KBM-7 (cell line): ENCODE data around the gene SERTAD1.
"Not testable (repeated sequence)": the region's sequence is repeated elsewhere in the genome, so short reads cannot be mapped to it uniquely, and the experiment has no call there.

ENCODE experiments used
- DNase-seq: peaks from one replicate; pipeline ENCODE4 v3.0.0-alpha.2; 2015
- in situ Hi-C: fragments of 300-500 bp; cut with MboI; formaldehyde crosslinking; loops from 2 replicates; pipeline ENCODE4 v1.14.3; 2020; ENCODE audit warnings: low sequenced_read_pairs, low pct_unique_long_range_greater_than_20kb, mixed read lengths

The SERTAD1 gene

GRCh38 chr19:40411125-40411842, 14.5 kb downstream of the SERTAD1 start:
- in situ Hi-C loops: no loop called here

GRCh38 chr19:40410030-40410389, 15.8 kb downstream of the SERTAD1 start:
- in situ Hi-C loops: no loop called here
- no peak for DNase-seq

More at GRCh38 chr19:40411125-40411842, 14.5 kb downstream of the SERTAD1 start:
- no peak for DNase-seq

- in situ Hi-C loops: not testable (repeated sequence)
Measured at GRCh38 chr19:40408598-40408925, 17.2 kb downstream of the SERTAD1 start.

DNA sequence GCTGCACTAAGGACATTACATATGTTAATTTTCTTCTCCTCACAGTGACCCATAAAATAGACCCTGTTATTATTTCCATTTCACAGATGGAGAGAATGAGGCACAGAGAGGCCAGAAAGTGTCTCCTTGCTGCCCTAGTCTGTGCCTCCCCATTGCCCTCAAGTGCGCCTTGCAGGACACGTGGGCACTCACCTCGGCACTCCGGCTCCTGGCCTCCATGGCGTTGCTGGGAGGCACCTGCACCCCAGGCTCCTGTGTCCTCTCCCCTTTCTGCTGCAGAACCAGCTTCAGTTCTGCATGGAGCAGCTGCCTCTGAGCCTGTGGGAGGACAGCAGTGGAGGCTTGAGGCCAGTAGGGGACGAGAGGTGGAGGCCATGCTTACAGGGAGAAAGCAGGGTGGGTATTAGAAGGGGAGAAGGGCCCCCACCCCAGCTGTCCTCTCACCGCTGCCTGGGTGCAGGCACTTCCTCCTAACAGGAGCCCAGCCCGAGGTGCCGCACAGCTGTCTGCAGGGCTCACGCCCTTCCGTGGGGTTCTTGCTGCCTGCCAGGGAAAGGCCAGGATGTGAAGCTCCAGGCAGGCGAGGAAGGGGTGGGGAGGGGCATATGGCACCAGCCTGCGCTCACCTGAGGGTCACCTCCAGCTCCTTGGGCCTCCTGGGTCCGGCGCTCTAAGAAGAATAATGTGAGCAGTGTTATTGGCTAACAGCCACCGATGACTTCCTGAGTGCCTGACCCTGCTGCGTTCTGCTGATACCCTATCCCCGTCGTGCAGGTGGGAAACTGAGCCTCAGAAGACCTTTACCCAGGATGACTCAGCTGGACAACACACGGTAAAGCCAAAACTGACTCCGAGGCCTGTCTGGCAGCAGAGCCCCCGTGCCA, 17.8 kb downstream of the SERTAD1 start:
- DNase-seq: no peak
- in situ Hi-C loops: no loop called here

More at GRCh38 chr19:40408598-40408925, 17.2 kb downstream of the SERTAD1 start:
- DNase-seq: not testable (repeated sequence)

GRCh38 chr19:40403262-40403984, 22.4 kb downstream of the SERTAD1 start:
- in situ Hi-C loops: no loop called here
- peak; percentile 75 for DNase-seq

DNA sequence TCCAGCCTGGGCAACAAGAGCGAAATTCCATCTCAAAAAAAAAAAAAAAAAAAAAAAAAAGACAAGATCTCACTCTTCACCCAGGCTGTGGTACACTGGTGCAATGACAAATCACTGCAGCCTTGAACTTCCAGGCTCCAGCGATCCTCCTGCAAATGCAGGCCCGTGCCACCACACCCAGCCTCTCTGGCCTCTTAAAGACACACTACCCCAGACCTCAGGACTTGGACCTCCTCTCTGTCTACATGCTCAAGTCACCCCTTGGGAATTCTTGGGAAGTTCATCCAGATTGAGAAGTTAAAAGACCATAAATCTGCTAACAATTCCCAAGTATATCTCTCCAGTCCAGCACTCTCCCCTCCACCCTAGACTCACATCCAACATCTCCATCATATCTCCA, 25.2 kb downstream of the SERTAD1 start:
- in situ Hi-C loops: no loop called here
- DNase-seq: no peak

GRCh38 chr19:40398417-40399131, 27.2 kb downstream of the SERTAD1 start:
- DNase-seq: no peak
- in situ Hi-C loops: no loop called here

DNA sequence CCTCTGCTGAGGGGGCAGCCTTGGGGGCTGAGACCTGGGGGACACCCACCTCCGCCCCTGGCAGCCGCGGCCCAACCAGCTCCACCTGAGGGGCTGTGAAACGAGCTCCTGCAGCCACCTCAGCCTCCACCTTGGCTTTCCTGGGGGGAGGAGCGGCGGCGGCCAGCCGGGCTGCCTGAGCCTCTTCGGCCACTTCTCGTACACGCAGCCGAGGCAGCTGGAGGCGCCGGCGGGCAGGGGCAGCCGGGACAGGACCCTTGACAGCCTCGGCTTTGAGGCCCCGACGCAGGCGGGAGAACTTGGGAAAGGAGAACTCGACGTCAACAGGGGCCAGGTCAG, 28.3 kb downstream of the SERTAD1 start:
- in situ Hi-C loops: no loop called here

DNA sequence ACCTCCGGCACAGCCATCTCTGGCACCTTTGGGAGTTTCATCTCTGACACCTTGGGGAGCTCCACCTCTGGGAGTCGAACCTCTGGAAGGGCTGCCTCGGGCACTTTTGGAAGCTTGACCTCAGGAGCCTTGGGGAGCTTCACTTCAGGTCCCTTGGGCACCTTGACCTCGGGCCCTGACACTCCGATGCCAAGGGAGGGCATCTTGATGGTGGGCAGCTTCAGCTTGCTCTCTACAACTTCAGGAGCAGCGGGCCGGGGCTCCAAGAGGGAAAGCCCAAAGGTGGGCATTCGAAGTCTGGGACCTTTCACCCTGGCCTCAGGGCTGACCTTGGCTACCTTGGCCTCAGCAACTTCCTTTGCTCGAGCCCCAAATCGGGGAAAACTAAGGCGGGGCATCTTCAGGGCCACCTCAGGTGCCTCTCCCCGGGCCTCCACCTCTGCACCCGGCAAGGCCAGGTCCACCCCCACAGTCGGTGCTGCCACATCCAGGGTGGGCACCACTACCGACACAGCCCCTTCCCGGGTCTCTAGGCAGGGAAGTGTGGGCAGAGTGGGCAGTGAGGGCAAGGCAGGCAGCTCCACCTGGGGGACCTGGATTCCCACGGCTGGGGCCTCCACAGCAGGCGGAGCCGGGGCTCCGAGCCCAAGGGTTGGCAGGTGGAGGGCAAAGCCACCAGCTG, 28.8 kb downstream of the SERTAD1 start:
- in situ Hi-C loops: no loop called here

More for the DNA sequence above, 28.3 kb downstream of the SERTAD1 start:
- DNase-seq: no peak

DNA sequence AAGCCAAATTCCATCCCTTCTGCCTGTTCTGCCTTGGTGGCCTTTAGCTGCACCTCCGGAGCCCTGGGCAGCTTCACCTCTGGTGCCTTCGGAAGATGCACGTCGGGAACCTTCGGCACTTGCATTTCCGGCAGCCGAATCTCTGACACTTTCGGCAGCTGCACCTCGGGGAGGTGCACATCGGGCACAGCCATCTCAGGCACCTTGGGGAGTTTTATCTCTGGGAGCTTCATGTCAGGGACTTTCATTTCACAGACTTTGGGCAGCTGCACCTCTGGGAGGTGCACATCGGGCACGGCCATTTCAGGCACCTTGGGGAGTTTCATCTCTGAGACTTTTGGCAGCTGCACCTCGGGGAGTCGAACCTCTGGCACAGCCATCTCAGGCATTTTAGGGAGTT, 29.8 kb downstream of the SERTAD1 start:
- no peak for DNase-seq
- in situ Hi-C loops: no loop called here

More for the DNA sequence above, 28.8 kb downstream of the SERTAD1 start:
- DNase-seq: no peak

DNA sequence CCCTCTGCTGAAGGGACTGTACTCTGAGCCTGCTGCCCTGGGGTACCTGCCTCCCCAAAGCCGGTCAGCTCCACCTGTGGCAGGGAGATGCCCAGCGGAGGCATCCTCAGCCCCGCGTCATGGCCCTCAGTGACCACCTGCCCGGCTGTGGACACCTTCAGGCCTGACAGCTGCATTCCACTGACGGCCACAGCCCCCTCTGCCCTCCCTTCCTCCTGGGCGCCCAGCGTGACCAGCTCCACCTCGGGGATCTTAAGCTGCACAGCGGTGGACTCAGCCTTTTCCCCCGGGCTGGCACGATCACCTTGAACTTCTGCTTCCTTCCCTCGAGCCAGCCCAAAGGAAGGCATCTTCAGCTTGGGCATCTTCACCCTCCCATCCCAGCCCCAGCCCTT, 31.0 kb downstream of the SERTAD1 start:
- DNase-seq: no peak
- in situ Hi-C loops: no loop called here

DNA sequence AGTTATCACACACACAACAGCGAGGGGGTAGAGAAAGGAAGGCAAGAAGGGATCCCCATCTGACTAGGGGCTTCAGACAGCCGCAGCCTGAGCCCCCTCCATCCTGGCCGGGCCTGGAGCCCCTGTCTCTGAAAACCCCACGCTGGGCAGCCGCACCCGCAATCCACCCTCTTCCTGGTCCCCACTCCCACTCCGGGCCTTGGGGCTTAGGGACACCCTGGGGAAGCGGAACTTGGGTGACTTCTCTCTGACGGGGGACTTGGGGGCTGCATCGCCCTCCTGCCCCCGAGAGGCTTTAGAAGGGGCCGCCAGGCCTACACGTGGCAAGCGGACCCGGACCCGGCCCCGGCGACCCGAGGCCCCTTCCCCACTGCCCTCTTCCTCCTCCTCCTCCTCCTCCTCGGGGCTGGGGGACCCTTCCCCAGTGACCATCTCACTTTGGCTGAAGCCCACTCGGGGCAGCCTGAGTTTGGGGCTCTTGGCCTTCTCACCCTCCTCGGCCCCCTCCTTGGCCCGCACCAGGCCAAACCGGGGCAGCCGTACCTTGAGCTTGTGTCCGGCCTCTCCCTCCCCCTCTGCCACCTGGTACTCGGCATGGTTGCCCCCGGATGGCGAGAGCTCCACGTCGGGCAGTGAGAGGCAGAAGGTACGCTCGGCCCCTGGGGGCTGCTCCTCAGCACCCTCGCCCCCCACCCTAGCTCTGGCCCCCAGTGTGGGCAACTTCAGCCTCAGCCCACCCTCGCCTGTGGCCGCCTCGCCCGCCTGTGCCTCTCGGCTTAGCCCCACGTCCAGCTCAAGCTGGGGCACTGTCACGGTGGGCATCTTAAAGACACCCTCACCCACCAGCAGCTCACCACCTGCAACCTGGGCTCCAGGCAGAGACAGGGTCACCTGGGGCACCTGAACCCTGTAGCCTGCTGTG, 31.6 kb downstream of the SERTAD1 start:
- DNase-seq: no peak
- in situ Hi-C loops: no loop called here

DNA sequence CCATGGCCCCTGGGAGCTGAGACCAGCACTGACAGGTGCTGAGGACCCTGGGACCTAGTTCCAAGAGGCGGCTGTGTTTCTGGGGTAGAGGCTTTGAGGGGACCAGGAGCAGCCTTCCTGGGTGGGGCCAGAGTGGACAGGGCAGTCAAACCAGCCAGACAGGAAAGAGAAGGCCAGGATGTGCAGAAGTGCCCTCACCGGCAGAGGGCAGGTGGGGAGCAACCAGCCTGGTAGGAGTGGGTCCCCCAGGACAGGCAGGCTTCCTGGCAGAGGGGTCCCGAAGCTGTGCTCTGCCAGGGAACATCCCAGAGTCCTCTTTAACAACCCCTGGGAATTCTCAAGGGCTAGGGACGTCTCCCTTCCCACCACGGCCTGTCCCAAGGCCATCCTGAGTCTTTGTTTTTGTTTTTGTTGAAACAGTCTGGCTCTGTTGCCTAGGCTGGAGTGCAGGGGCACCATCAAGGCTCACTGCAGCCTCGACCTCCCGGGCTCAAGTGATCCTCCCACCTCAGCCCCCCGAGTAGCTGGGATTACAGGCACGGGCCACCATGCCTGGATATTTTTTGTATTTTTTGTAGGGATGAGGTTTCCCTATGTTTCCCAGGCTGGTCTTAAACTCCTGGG, 32.8 kb downstream of the SERTAD1 start:
- no peak for DNase-seq
- in situ Hi-C loops: no loop called here

GRCh38 chr19:40392123-40392522, 33.7 kb downstream of the SERTAD1 start:
- DNase-seq: no peak
- in situ Hi-C loops: no loop called here

DNA sequence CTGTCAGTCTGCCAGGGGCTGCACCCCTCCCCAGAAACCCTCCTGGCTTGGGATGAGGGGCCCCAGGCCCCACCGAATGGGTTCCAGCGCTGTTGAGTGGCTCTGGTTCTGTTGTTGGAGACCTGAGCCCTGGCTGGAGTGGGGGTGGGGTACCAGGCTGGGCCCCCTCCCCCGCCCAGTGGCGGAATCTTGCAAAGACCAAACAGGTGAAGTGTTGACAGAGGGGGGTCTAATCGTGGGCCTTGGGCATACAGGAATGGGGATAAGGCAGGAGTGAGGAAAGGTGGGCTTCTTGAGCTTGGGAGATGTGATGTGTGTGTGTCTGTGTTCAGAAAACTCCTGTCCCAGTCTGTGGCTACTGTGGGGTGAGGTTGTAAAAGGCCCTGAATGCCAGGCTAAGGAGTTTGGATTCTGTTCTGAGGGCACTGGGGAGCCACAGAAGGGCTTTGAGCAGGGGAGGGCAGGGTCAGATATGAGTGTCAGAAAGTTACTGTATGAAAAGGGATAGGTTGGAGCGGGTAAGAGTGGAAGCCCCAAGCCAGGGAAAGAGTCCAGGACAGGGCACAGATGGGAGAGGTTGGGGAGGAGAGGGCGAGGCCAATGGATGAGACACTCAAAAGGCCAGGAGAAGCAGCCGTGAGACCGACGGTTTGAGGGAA, 35.6 kb downstream of the SERTAD1 start, which contains the start of gene HIPK4:
Gene HIPK4, minus strand, starts transcription at position 98 of the 659 bp plus-strand sequence. CDS start 279 bp downstream, outside the sequence.
- no peak for DNase-seq
- in situ Hi-C loops: no loop called here

DNA sequence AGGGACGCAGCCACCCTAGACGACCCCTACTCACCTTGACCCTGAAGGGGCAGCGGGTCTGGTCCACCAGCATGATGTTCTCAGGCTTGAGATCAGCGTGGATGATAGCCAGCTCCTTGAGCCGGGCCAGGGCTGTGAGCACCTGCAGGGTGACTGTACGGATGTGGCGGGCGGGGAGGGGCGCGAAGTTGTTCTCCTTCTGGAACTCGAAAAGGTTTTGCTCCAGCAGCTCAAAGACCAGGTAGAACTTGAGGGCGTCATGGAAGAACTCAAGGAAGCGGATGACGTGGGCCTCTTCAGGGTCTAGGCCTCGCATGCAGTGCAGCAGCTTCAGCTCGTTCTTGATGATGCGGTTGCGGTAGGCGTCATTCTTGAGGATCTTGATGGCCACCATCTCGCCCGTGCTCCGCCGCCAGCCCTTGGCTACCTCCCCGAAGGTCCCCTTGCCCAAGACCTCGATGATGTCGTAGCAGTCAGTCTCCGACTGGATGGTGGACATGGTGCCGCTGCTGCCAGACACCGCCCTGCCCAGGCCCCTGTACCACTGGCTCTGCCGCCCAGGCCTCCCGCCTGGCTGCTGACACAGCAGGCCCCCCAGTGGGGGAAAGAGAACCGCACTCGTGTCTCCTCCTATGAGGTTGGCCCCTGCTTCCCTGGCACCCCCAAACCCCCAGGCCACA, 36.2 kb downstream of the SERTAD1 start:
- in situ Hi-C loops: no loop called here

More for the DNA sequence above, 36.2 kb downstream of the SERTAD1 start:
- DNase-seq: no peak
